GM10248 (cell line): Measurements from ENCODE around the gene PISD.
A peak's percentile ranks its signal among the peaks of the same experiment; 100 is the strongest.

Experiments
- CTCF ChIA-PET: fragments of 300-600 bp; sonication (Branson Sonifier 250); formaldehyde crosslinking; extraction: SDS; loops from one replicate; lab custom pipeline; 2021; ENCODE audit warnings: antibody characterized with exemption; lab: Yijun Ruan, JAX
- POLR2A ChIA-PET: fragments of 350-650 bp; sonication (Branson Sonifier 250); formaldehyde crosslinking; extraction: SDS; loops from one replicate; lab custom pipeline; 2020; ENCODE audit warnings: antibody characterized with exemption; lab: Yijun Ruan, JAX
- DNase-seq: peaks from one replicate; pipeline ENCODE4 v3.0.0; 2012; ENCODE audit errors: extremely low spot score
- TF ChIP-seq, protein P1 (sequence below): IDR thresholded peaks from 2 replicates; pipeline ENCODE4 v1.5.1; 2012; ENCODE audit warnings: mild to moderate bottlenecking, low read depth; ENCODE audit errors: extremely low read depth, missing control alignments, control extremely low read depth

PISD gene

DNA sequence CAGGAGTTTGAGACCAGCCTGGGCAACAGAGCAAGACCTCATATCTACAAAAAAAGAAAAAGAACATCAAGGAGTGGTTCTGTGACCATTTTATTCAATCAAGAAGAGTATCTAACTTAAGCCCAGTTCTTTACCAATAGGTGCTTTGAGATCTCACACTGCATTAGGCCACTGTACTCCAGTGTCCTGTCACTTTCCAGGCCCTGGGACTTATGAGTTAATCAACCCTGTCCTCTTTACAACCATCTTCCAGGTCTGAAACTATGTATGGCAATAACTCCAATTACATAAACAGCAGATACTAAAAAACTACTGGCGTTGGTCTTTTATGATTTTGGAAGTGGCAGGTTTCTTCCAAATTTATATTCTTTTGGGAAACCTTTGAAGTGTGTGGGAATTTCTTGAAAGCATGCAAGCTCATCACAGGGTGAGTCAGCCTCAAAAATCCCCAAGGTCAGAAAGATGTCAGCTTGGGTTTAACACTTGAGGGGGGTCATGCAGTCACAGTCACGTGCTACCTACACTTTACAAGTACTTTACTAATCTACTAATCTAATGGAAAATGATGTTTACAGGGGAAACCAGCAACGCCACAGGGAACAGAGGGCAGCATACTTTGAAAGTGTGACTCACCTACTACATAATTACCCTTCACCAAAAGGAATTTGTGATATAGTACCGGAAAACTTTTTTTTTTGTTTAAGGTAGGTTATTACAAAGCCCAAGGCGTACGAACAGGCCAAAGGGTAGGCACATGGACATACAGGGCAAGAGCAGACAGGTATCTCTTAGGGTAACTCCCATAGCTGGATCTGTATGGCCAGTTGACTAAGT lies 15.6 kb downstream of the PISD start:
- ChIA-PET CTCF (interaction anchor here (0.9 to 2.5 kb wide), 6 partner anchors 8 to 324 kb away, joined by 3 to 9 read pairs (median 4); partner anchors contain the start of gene PISD), POLR2A (interaction anchor here (0.5 to 0.9 kb wide), 2 partner anchors 16 to 114 kb away, joined by 3 read pairs; no protein-coding TSS in a partner anchor)
- peak; percentile 64 for DNase-seq
- TF ChIP-seq, protein P1, sequence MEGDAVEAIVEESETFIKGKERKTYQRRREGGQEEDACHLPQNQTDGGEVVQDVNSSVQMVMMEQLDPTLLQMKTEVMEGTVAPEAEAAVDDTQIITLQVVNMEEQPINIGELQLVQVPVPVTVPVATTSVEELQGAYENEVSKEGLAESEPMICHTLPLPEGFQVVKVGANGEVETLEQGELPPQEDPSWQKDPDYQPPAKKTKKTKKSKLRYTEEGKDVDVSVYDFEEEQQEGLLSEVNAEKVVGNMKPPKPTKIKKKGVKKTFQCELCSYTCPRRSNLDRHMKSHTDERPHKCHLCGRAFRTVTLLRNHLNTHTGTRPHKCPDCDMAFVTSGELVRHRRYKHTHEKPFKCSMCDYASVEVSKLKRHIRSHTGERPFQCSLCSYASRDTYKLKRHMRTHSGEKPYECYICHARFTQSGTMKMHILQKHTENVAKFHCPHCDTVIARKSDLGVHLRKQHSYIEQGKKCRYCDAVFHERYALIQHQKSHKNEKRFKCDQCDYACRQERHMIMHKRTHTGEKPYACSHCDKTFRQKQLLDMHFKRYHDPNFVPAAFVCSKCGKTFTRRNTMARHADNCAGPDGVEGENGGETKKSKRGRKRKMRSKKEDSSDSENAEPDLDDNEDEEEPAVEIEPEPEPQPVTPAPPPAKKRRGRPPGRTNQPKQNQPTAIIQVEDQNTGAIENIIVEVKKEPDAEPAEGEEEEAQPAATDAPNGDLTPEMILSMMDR: no peak

DNA sequence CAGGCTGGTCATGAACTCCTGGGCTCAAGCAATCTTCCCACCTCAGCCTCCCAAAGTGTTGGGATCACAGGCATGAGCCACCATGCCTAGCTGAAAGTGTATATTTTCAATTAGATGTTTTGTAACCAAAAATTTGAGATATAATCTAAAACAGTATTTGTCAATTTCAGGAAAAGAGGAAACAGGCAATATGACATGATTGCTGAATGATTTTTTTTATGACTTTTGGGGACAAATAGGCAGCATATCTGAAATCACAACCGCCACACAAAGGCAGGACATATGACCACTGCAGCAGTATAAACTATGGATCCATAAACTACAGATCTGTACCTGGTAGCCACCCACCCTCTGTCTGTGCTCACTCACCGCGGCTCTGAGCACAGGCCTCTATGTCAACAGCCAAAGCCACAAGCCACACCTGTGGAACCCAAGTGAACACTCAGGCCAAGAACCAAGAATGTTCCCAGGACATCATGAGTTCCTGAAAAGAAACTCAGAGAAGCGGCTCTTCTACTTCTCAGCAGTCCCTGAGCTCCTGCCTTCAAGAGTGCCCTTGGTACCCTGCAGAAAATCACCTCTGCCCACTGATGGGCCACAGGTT lies 22.5 kb downstream of the PISD start:
- DNase-seq: peak; percentile 28
- TF ChIP-seq, protein P1: no peak
- ChIA-PET POLR2A (interaction anchor here (0.6 to 0.8 kb wide), 3 partner anchors 9 to 327 kb away, joined by 3 to 6 read pairs (median 3); no protein-coding TSS in a partner anchor), CTCF (interaction anchor here (0.9 to 2.4 kb wide), 2 partner anchors 8 to 9 kb away, joined by 3 to 9 read pairs; no protein-coding TSS in a partner anchor)

DNA sequence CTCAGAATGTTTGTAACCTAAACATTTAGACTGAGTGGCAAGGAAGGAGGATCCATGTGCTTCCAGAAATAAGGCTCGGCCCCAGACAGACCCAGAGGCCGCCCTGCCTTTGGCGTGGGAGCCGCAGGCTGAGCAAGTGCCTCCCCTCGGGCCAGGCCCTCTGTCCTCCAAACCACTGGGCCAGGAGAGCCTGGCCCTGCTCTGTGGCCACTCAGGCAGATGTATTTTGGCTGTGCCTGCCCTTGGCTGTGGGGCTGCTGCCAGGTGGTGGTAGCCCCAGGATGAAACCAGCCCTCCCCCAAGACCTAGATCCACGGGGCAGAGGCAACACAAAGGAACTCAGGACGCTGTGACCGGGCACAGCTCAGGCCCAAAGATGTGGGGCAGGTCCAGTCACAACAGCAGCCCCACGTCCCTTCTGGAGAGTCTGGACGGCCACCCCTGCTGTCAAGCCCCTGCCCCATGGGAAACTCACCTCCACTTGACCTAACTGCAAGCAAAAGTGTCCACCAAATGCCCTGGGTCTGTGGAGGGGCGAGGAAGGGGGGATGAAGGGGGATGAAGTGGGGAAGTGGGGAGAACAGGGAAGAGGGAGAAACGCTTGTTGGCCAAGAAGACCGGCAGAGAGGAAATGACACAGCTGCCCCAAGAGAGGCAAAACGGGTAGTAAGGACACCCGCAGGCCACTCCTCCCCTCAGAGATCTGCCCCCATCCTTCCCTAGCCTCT lies 24.0 kb downstream of the PISD start:
- peak; percentile 73 for DNase-seq
- ChIA-PET CTCF (interaction anchor here (0.7 to 2.4 kb wide), 8 partner anchors 10 to 332 kb away, joined by 3 to 9 read pairs (median 3); no protein-coding TSS in a partner anchor), POLR2A (interaction anchor here (0.6 to 1.3 kb wide), 8 partner anchors 13 to 194 kb away, joined by 3 to 6 read pairs (median 3); partner anchors contain the start of gene PISD)

DNA sequence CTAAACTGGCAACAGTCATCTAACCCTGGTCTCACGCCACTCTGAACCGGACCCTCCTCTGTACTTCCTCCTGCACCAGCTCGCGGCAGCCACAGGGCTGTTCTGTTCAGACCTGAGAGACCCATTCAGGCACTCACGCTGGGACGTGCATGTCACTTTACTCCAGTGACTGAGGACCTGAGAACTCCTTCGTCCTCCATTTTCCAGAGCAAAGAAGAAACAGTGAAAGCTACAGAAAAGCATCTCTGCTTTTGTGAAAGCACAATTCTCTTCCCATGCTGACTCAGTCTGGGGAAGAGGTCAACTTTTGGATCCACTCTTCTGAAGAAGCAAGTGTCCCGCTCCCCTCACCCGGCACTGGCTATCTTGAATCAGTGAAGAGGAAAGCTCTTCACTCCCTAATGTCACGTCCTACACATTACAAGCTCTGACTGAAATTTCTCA lies 24.5 kb downstream of the PISD start:
- ChIA-PET POLR2A (interaction anchor here (0.5 to 1.3 kb wide), 5 partner anchors 18 to 291 kb away, joined by 3 to 6 read pairs (median 3); partner anchors contain the start of gene PATZ1), CTCF (interaction anchor here (0.7 to 2.4 kb wide), 8 partner anchors 10 to 333 kb away, joined by 3 to 9 read pairs (median 3); no protein-coding TSS in a partner anchor)
- TF ChIP-seq, protein P1: no peak
- peak; percentile 74 for DNase-seq

More for the DNA sequence above, 24.0 kb downstream of the PISD start:
- TF ChIP-seq, protein P1: no peak

DNA sequence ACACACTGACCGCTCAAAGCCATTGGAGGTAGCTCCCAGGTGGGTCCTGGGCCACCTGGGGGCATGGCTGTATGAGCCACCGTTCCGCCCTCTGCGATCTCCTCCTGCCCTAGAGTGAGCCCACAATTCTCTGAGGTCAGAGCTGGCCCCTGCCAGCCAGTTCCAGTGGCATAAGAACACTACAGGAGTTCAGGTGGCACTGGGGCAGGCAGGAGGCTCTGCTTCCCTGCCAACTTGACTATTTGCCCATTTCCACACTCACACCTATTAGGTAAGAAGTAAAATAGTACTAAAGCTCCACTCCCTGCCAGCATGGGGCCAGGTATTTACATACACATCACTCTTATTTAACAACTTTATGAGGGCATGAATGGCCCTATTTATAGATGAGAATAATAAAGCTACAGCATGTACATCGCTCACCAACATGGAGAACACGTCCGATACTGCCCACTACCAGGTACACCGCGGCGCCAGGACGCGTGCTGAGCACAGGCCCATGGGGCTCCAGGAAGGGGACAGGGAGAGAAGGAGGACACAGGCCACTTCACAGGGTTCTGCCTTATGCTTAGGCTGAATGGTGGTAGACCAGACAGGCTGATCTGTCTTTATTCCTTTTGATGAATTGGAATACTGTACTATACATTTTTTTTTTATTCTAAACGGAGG lies 26.2 kb downstream of the PISD start:
- ChIA-PET POLR2A (interaction anchor here (0.5 kb wide), 1 partner anchor 164 kb away, joined by 5 read pairs; no protein-coding TSS in a partner anchor), CTCF (interaction anchor here (1.0 to 1.2 kb wide), 3 partner anchors 9 to 289 kb away, joined by 3 to 4 read pairs (median 3); partner anchors contain the start of gene PATZ1)
- TF ChIP-seq, protein P1: no peak
- DNase-seq: no peak
